ENCODE data around the gene GDI2. TPM values are rescaled to one million over a fixed set of nuclear protein-coding genes. Genes with fewer than 3 reads are reported as not detected.

GDI2 gene
- total RNA-seq, 1 experiment from 2014 or later = 200 TPM

DNA sequence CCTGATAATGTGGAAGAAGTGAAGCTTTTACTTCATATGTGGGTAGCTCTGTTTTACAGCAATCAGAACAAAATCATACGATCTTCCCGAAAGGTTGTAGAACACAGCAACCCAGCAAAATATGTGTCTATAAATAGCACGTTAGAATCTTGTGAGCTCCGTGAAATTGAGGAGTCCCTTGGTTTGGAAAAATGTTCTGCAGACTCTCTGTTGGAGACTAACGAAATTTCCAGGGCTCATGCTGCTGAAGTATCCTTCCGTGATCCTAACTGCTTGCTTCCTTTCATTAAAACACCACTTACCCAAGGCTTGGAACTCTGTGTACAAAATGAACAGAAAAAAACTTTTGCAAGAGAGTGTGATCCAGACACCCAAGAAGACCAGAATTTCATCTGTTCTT is 71.1 kb downstream of the GDI2 start:
- H3K36me3 Mint-ChIP-seq (ENCODE audit: insufficient read depth, unreplicated experiment) = peaks cover 70% of the 10 kb centered on the region
- no peaks in the 10 kb centered on the region for H3K9me3 Mint-ChIP-seq (ENCODE audit: unreplicated experiment)
- no peaks in the 10 kb centered on the region for H3K4me1 Mint-ChIP-seq (ENCODE audit: insufficient read depth, unreplicated experiment)
- no peak overlapping the region for H3K27ac Mint-ChIP-seq (ENCODE audit: low read depth, unreplicated experiment)
- no peak overlapping the region for H3K4me3 Mint-ChIP-seq (ENCODE audit: unreplicated experiment)
- BruUV-seq (replicated peaks) = no TSS peak
- intact Hi-C loops (cut with micrococcal nuclease) = no loop called here
- no peaks in the 10 kb centered on the region for H3K27me3 Mint-ChIP-seq (ENCODE audit: insufficient read depth, unreplicated experiment)
- ChIA-PET CTCF (no interaction called here), POLR2A (interaction anchor here (0.8 to 1.0 kb wide), 2 partner anchors 19 to 49 kb away, joined by 4 to 5 read pairs; no protein-coding TSS in a partner anchor)
- TF ChIP-seq, protein P1, sequence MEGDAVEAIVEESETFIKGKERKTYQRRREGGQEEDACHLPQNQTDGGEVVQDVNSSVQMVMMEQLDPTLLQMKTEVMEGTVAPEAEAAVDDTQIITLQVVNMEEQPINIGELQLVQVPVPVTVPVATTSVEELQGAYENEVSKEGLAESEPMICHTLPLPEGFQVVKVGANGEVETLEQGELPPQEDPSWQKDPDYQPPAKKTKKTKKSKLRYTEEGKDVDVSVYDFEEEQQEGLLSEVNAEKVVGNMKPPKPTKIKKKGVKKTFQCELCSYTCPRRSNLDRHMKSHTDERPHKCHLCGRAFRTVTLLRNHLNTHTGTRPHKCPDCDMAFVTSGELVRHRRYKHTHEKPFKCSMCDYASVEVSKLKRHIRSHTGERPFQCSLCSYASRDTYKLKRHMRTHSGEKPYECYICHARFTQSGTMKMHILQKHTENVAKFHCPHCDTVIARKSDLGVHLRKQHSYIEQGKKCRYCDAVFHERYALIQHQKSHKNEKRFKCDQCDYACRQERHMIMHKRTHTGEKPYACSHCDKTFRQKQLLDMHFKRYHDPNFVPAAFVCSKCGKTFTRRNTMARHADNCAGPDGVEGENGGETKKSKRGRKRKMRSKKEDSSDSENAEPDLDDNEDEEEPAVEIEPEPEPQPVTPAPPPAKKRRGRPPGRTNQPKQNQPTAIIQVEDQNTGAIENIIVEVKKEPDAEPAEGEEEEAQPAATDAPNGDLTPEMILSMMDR (IDR thresholded peaks at IDR 0.05; ENCODE audit: unreplicated experiment) = no peak
- DNase-seq (ENCODE audit: unreplicated experiment) = no peak

DNA sequence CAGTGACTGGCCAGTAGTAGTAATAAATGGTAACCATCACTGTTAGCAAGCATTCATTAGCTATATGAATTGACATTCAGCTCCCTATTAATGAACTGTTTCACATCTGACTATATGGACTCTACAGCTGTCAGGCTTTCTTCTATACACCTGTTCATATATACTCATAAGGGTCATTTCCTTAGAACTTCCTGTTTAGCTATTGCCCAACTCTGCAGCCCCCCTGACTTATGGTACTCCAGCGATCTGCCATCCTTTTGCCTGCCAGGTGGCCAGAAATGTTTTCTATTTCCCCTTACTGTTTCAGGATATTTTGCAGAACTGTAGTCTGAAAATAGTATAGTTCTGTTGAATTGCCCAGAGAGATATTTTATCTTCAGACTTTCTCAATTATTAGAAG is 72.0 kb downstream of the GDI2 start:
- H3K27me3 Mint-ChIP-seq (ENCODE audit: insufficient read depth, unreplicated experiment) = no peaks in the 10 kb centered on the region
- CTCF ChIA-PET = no interaction called here
- no peaks in the 10 kb centered on the region for H3K4me1 Mint-ChIP-seq (ENCODE audit: insufficient read depth, unreplicated experiment)
- peaks cover 70% of the 10 kb centered on the region for H3K36me3 Mint-ChIP-seq (ENCODE audit: insufficient read depth, unreplicated experiment)
- no peak overlapping the region for H3K27ac Mint-ChIP-seq (ENCODE audit: low read depth, unreplicated experiment)
- POLR2A ChIA-PET = interaction anchor here (1.0 kb wide), 1 partner anchor 18 kb away, joined by 4 read pairs; no protein-coding TSS in a partner anchor
- intact Hi-C loops (cut with micrococcal nuclease) = no loop called here
- DNase-seq (ENCODE audit: unreplicated experiment) = no peak
- TF ChIP-seq, protein P1 (IDR thresholded peaks at IDR 0.05; ENCODE audit: unreplicated experiment) = no peak
- H3K4me3 Mint-ChIP-seq (ENCODE audit: unreplicated experiment) = no peak overlapping the region
- H3K9me3 Mint-ChIP-seq (ENCODE audit: unreplicated experiment) = no peaks in the 10 kb centered on the region
- BruUV-seq (replicated peaks) = no TSS peak

DNA sequence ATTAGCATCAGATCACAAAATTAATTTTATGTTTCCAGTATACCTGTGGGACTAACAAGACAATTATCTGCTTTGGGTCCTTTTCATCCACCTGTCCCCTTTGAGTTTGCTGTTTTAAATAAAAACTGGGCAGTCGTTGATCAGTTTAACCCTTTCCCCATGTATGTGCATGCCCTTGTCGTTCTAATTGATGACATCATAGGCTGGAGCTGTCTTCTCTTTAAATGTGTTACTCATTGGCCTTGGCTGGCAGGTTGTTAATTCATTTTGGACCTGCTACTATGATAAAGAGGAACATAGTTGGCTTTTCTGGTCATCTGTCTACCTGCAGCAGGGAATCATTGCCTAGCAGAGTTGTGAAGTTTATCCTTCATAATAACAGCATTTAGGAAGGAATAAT is 74.8 kb downstream of the GDI2 start:
- ChIA-PET POLR2A (interaction anchor here (0.6 kb wide), 1 partner anchor 54 kb away, joined by 3 read pairs; the partner anchor contains the start of gene TASOR2), CTCF (no interaction called here)
- no peak for DNase-seq (ENCODE audit: unreplicated experiment)
- Mint-ChIP-seq H3K4me3 (ENCODE audit: unreplicated experiment) (no peak overlapping the region), H3K9me3 (ENCODE audit: unreplicated experiment) (no peaks in the 10 kb centered on the region), H3K36me3 (ENCODE audit: insufficient read depth, unreplicated experiment) (peaks cover 64% of the 10 kb centered on the region), H3K4me1 (ENCODE audit: insufficient read depth, unreplicated experiment) (no peaks in the 10 kb centered on the region), H3K27me3 (ENCODE audit: insufficient read depth, unreplicated experiment) (no peaks in the 10 kb centered on the region), H3K27ac (ENCODE audit: low read depth, unreplicated experiment) (no peak overlapping the region)
- TF ChIP-seq, protein P1 (IDR thresholded peaks at IDR 0.05; ENCODE audit: unreplicated experiment) = no peak
- intact Hi-C loops (cut with micrococcal nuclease) = loop anchor here (10.0 kb wide), 1 partner anchor 54 kb away; the partner anchor contains the start of gene TASOR2
- BruUV-seq (replicated peaks) = no TSS peak

DNA sequence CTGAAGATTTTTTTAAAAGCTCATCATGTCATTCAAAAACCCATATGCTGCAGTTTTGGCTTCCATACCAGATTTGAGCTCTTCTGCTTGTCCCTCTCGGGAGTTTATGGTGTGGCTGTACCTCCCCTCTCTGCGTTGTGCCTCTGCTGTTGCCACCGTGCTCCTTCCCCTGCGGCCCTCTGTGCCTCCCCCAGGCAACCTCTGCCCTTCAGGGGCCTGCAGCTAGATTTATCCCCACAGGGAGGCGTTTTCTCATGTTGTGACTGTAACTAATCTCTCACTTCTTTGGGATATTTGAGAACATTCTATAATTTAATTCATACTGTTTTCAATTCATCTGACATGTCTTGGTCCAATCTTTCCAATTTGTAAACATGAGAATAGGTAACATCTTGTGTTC is 75.9 kb downstream of the GDI2 start:
- BruUV-seq (replicated peaks) = no TSS peak
- TF ChIP-seq, protein P1 (IDR thresholded peaks at IDR 0.05; ENCODE audit: unreplicated experiment) = no peak
- Mint-ChIP-seq H3K9me3 (ENCODE audit: unreplicated experiment) (no peaks in the 10 kb centered on the region), H3K27ac (ENCODE audit: low read depth, unreplicated experiment) (no peak overlapping the region), H3K27me3 (ENCODE audit: insufficient read depth, unreplicated experiment) (no peaks in the 10 kb centered on the region), H3K4me3 (ENCODE audit: unreplicated experiment) (no peak overlapping the region), H3K36me3 (ENCODE audit: insufficient read depth, unreplicated experiment) (peaks cover 59% of the 10 kb centered on the region), H3K4me1 (ENCODE audit: insufficient read depth, unreplicated experiment) (no peaks in the 10 kb centered on the region)
- no peak for DNase-seq (ENCODE audit: unreplicated experiment)
- POLR2A ChIA-PET = no interaction called here
- CTCF ChIA-PET = no interaction called here
- intact Hi-C loops (cut with micrococcal nuclease) = loop anchor here (10.0 kb wide), 1 partner anchor 53 kb away; the partner anchor contains the start of gene TASOR2
